ENCODE data around the gene CD151.

GRCh38 chr11:843086-843734, 10.5 kb downstream of the CD151 start:
- TF ChIP-seq SIN3A (IDR thresholded peaks at IDR 0.05; ENCODE audit: borderline replicate concordance, low read depth, low read length): no peak
- no peak for TF ChIP-seq CTCF (IDR thresholded peaks at IDR 0.05)
- no peak for TF ChIP-seq TAF1 (IDR thresholded peaks at IDR 0.05; ENCODE audit: borderline replicate concordance, low read depth, low read length)
- no peak for TF ChIP-seq RCOR1 (IDR thresholded peaks at IDR 0.05; ENCODE audit: low read length)
- no peak for TF ChIP-seq FOXM1 (IDR thresholded peaks at IDR 0.05; ENCODE audit: low read depth)
- TF ChIP-seq TCF12 (IDR thresholded peaks at IDR 0.05): no peak
- no peak for TF ChIP-seq EP300 (IDR thresholded peaks at IDR 0.05; ENCODE audit: borderline replicate concordance in 1 of 2, low read depth in 1 of 2, low read length in 1 of 2)
- TF ChIP-seq RXRA (IDR thresholded peaks at IDR 0.05; ENCODE audit: borderline replicate concordance, low read depth): no peak

Measured in SK-N-SH (cell line).